NCI-H1105 (cell line): ENCODE measurements around the gene CECR2.

Experiments used
- DNase-seq: peaks from one replicate; lab custom pipeline; 2025; lab: John Stamatoyannopoulos, UW

The CECR2 gene

GRCh38 chr22:17570851-17571631 lies 201.8 kb downstream of the CECR2 start:
- no peak for DNase-seq

DNA sequence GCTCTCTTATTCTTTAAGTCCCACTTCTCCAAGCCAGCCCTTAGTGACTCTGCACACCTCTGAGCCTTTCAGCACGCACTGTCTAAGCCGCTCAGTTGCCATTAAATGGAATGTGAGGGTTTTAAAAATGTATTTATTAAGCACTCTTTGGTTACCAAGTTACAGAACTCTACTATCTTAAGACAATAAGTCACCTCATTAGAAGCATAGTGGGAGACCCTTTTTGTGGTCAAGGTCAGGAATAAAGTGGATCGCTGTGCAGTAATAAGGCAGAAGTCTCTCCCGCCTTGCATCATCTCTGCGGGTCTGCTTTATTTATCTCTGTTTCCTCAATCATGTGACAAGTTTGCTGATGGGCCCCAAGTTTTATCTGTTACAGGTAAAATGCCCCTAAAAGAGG lies 205.9 kb downstream of the CECR2 start:
- no peak for DNase-seq

DNA sequence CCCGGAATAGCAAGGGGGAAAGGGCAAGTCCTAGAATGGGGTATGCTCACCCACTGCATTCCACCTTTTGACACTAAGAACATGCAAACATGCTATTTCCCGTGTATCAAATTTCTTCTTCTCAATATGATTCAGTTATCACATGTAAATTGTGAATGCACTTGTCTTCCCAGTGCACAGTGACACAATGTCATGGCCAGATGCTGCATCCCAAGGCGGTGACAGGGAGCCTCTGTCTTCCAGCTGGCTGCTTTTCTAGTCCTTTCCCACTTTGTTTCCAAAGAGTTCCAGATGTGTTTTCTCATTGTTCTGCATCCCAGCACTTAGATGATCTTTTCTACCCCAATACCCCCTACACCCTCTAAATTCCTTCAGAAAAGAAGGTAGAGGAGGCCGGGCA lies 206.4 kb downstream of the CECR2 start:
- no peak for DNase-seq

DNA sequence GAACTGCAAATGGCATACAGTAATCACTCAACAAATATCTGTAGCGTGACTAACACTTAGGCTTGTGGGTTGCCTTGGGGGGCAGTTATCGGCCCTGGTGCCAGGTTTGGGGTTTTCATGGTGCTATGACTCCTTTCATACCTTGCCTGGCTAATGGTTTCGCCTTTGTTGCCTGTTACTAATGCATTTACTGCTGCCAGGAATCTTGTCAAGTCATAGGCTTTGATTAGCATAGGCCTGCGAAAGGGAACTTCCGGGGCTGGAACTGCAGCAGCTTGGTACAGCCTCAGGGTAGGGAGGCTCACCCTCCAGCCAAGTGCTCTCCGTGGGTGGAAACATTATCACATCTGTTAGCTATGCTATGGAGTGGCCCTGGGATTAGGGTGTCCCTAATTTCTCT lies 207.2 kb downstream of the CECR2 start:
- no peak for DNase-seq

- DNase-seq, result no peak
Observed at GRCh38 chr22:17578136-17578754, 209.0 kb downstream of the CECR2 start.

GRCh38 chr22:17579535-17579981 lies 210.3 kb downstream of the CECR2 start:
- DNase-seq, result no peak

DNA sequence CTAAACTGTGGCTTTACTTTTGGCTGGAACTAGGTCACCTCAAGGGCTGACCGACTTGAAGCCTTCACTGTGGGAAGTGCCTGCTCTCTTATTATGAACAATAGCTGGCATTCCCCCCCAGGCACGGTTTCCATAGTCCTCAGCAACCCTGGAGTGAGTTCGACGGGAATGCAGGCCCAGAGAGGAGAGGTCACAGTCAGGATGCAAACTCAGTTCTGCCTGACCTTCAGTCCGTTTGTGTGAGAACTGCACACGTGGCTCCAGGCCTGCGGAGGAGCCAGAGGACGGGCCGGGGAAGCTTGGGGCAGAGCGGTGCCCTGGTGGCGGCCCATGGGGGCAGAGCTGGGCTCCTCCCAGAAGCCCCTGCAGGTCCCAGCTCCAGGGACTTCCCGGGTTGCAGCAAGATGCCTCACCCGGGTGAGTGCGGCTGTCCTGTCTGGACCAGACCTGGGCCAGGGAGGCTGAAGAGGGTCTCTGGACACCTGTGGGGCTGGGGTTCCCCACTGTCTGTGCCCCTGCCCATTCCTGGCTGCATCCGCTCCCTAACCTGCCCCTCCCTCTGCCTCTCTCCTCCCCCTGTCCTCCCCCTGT lies 211.3 kb downstream of the CECR2 start:
- no peak for DNase-seq

GRCh38 chr22:17581056-17581455 lies 211.8 kb downstream of the CECR2 start:
- no peak for DNase-seq

DNA sequence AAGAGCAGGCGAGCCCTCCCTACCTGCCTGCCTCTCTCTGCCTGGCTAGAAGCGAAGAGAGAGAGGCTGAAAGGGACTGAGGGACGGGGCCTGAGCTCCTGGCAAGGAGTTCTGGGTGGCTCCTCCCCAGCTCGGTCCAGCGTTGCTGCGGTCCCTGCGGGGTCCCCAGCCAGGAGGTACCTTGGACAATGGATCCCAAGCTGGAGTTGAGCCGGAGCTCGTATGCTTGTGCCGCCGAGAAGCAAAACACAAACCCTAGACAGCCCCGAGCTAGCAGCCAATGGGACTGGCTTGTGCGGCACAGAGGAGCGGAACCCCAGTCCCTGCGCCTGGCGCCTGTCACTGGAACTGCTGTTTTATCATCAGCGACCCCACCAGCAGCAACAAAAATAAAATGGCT lies 212.4 kb downstream of the CECR2 start:
- DNase-seq, result no peak

DNA sequence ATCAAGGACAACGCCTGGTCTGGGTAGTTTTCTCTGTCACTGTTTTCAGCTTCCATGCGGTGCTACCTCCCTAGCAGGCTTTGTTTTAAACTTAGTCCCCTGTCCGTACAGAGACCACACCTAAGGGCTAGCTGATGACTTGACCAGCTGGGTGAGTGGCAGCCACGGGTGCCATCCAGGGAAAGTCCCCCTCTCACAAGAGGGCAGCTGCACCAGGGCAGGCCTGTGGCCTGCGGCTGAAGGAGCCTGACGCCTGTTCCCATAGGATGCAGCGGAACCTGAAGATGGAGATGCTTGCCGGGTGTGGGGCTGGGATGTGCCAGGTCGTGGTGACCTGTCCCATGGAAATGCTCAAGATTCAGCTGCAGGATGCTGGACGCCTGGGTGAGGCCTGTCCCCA lies 213.9 kb downstream of the CECR2 start:
- no peak for DNase-seq

GRCh38 chr22:17586831-17587440 lies 217.7 kb downstream of the CECR2 start:
- no peak for DNase-seq

DNA sequence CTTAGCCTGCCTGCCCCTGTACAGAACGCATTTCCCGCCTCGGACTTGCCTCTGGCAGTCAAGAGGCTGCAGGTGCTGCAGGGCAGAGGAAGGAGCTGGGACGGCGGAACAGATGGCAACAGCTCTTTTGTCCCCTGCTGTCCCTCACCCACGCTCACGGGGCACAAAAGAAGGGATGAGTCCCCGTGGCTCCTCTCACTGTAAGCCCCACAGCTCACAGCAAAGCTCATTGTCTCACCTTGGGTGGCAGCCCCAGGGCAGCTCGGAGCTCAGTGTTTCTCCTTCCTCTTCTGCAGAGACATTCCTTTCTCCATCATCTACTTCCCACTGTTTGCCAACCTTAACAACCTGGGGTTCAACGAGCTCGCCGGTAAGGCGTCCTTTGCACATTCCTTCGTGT lies 218.4 kb downstream of the CECR2 start:
- no peak for DNase-seq

- DNase-seq, result no peak
Observed at GRCh38 chr22:17588606-17589005, 219.3 kb downstream of the CECR2 start.

DNA sequence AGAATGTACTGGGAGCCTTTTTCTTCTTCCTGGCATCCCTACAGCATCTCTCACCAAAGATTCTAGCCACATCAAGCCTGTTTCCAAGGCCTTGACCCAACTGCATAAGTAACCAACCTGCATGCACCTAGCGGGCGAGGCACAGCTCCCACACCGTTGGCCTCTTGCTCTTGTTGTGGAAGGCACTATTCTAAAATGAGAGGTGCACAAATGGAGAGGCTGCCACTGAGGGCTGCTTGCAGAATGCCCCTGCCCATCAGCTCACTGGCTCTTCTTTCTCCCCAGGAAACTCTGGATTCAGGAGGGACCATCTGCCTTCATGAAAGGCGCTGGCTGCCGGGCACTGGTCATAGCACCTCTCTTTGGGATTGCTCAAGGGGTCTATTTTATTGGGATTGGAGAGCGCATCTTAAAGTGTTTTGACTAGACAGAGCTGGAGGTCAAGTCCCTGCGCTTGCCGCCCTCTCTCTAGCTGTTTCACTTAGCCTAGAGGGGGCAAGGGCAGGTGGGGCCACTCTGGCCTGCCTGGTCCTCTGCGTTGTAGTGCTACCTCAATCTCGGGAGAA lies 220.6 kb downstream of the CECR2 start:
- no peak for DNase-seq

DNA sequence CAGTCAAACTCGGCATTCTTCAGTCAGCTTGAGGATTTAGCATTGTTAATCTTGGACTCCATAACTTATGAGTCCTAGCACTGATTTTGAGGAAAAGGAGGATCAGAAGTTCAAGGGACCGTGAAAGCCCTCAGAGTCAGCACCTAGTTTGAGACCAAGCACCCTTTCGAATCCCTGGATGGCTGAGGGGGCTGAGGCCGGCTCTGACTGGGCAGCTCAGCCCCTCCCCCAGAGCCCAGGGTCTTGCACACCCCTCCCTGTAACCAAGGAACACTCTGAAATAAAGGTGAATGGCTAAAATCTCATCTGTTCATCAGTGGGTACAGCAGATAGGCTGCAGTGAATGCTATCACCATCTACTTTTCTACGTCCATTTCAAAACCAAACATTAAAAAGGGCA lies 221.3 kb downstream of the CECR2 start:
- no peak for DNase-seq

GRCh38 chr22:17592201-17592600 lies 222.9 kb downstream of the CECR2 start:
- no peak for DNase-seq

DNA sequence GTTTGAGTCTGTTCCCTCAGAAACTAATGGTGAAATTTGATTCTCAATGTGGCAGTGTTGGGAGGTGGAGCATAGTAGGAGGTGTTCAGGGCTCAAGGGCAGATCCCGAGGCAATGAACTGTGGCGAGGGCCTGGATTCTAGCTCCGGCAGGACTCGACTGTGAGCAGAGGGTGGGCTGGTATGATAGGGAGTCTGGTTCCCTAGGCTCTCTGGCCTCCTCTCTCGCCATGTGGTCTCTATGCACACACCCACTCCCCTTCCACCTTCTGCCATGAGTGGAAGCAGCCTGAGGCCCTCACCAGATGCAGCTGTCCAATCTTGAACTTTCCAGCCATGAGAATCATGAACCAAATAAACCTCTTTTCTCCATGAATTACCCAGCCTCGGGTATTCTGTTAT lies 227.0 kb downstream of the CECR2 start:
- DNase-seq, result no peak

DNA sequence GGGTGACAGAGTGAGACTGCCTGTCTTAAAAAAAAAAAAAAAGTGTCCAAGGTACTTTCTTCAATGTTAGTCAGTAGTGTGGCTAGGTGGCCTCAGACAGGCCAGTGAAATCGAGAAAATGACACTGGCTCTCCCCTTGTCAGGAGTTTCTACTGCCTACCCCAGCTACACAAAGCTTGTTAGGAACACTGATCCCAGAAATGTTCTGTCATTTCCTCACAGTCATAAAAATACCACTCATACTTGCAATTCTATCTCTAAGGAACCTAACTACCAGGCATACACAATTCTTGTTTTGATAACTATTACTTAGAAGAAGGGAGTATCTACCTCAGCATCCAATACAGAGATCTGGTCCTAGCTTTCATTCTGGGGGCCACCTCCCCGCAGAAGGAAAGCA lies 228.0 kb downstream of the CECR2 start:
- DNase-seq, result no peak

- DNase-seq, result no peak
Observed at GRCh38 chr22:17598318-17598717, 229.1 kb downstream of the CECR2 start.

DNA sequence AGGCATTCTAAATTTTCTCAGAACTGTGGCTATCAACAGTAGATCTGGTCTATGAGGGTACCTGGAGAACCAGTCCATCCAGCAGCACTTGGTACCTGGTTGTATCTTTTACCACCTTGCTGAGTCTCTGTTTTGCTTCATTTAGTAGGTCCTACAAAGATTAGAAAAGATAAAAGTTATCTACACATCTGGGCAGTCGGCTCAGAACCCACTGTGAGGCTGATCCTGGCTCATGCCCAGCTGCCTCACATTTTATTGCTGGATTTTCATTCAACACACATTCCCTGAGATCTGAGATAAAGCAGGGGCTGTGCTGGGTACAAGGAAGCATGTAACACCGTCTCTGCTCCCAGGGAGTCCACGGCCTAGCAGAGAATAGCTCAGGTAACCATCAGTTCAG lies 231.8 kb downstream of the CECR2 start:
- DNase-seq, result no peak

DNA sequence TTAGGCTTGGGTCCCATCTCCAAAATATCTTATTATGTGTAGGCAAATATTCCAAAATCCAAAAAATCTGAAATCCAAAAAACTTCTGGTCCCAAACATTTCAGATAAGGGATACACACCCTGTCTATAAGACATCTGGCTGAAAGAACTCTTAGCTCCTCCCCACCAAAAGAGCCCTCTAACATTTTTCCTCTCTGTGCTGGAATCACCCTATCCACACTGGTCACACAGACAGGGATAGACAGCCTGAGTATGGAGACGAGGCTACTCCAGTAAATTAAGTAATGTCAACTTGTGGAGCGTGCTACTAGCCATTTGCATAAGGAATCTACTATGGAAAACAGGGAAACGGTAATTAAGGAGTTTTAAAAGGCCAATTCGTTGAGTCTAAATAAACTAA lies 234.4 kb downstream of the CECR2 start:
- no peak for DNase-seq

DNA sequence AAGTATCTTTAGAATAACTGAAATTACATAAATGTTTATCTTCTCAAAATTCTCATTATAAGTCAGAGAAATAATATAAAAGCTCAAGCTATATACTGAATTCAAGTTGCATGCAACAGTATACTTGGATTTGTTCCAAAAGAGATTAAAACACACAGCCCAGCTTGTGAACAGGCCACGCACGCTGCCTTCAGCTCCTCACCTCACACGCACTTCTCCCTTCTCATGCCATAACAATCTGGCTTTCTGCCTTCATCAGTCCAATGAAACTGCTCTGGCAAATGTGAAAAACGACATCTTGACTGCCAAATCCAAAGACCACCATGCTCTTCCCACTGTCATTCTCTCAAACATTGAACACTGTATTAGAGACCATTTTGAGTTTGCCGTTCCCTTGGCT lies 237.2 kb downstream of the CECR2 start:
- no peak for DNase-seq
